Lower leg skin (tissue), 3 donors: Measurements from ENCODE around the gene AGO1.

ENCODE experiments used
- POLR2A ChIP-seq, 2 donors: fragments of 450-650 bp; IDR thresholded peaks; one replicate each; pipeline ENCODE4 v1.6.1; 2016 to 2017; ENCODE audit warnings: antibody characterized with exemption in 2 of 2, mild to moderate bottlenecking in 1 of 2, moderate library complexity in 1 of 2
- TF ChIP-seq, protein P1 (sequence below), 3 donors: fragments of 450-650 bp; IDR thresholded peaks; one replicate each; pipeline ENCODE4 v1.5.1; 2016; ENCODE audit warnings: antibody characterized with exemption in 3 of 3, mild to moderate bottlenecking in 3 of 3, moderate library complexity in 2 of 3

DNA sequence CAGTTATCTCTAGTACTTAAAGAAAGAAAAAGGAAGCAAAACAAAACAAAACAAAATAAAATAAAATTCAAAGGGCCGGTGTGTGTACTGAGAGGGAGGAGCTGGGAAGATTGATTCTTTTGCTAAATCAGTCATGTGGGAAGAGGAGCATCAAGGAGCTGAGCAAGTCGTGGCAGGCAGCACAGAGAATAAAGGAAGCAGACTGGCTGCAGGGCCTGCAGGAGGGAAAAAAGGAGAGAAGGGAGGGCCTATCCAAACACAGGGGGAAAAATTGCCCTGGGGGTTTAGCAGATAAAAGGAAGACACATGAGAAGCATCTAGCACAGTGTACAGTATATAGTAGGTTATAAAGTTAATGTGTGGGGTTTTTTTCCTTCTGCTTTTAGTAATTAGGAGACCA, 47.6 kb upstream of the AGO1 start:
- TF ChIP-seq, protein P1, sequence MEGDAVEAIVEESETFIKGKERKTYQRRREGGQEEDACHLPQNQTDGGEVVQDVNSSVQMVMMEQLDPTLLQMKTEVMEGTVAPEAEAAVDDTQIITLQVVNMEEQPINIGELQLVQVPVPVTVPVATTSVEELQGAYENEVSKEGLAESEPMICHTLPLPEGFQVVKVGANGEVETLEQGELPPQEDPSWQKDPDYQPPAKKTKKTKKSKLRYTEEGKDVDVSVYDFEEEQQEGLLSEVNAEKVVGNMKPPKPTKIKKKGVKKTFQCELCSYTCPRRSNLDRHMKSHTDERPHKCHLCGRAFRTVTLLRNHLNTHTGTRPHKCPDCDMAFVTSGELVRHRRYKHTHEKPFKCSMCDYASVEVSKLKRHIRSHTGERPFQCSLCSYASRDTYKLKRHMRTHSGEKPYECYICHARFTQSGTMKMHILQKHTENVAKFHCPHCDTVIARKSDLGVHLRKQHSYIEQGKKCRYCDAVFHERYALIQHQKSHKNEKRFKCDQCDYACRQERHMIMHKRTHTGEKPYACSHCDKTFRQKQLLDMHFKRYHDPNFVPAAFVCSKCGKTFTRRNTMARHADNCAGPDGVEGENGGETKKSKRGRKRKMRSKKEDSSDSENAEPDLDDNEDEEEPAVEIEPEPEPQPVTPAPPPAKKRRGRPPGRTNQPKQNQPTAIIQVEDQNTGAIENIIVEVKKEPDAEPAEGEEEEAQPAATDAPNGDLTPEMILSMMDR (IDR thresholded peaks at IDR 0.05), result no peak
- no peak for TF ChIP-seq POLR2A (IDR thresholded peaks at IDR 0.05)
